ENCODE results near the gene PCDHB7.
"Not testable (repeated sequence)": the region's sequence is repeated elsewhere in the genome, so short reads cannot be mapped to it uniquely, and the experiment has no call there.

The PCDHB7 gene

DNA sequence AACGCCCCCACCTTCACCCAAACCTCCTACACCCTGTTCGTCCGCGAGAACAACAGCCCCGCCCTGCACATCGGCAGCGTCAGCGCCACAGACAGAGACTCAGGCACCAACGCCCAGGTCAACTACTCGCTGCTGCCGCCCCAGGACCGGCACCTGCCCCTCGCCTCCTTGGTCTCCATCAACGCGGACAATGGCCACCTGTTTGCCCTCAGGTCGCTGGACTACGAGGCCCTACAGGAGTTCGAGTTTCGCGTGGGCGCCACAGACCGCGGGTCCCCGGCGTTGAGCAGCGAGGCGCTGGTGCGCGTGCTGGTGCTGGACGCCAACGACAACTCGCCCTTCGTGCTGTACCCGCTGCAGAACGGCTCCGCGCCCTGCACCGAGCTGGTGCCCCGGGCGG is 52.4 kb downstream of the PCDHB7 start:
- not testable (repeated sequence) for DNase-seq (ENCODE audit: low spot score)

DNA sequence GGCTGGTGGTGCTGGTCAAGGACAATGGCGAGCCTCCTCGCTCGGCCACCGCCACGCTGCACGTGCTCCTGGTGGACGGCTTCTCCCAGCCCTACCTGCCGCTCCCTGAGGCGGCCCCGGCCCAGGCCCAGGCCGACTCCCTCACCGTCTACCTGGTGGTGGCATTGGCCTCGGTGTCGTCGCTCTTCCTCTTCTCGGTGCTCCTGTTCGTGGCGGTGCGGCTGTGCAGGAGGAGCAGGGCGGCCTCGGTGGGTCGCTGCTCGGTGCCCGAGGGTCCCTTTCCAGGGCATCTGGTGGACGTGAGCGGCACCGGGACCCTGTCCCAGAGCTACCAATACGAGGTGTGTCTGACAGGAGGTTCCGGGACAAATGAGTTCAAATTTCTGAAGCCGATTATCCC is 53.0 kb downstream of the PCDHB7 start:
- not testable (repeated sequence) for DNase-seq (ENCODE audit: low spot score)
